Mucosa of stomach (tissue), 1 donor: ENCODE data around the gene SLC1A7.

Source experiments
- H3K27me3 ChIP-seq: one replicate; pipeline ENCODE4 v1.7.0; 2013; ENCODE audit warnings: mild to moderate bottlenecking, low read length; ENCODE audit not compliant: control insufficient read depth, insufficient read depth
- H3K36me3 ChIP-seq: one replicate; pipeline ENCODE4 v1.7.0; 2013; ENCODE audit warnings: low read length; ENCODE audit not compliant: control insufficient read depth, insufficient read depth
- H3K4me1 ChIP-seq: one replicate; pipeline ENCODE4 v1.7.0; 2013; ENCODE audit warnings: mild to moderate bottlenecking, low read length; ENCODE audit not compliant: control insufficient read depth, insufficient read depth
- H3K4me3 ChIP-seq: one replicate; pipeline ENCODE4 v1.7.0; 2013; ENCODE audit warnings: low read length
- H3K9ac ChIP-seq: one replicate; pipeline ENCODE4 v1.7.0; 2013; ENCODE audit warnings: mild to moderate bottlenecking, low read length, moderate library complexity
- H3K9me3 ChIP-seq: one replicate; pipeline ENCODE4 v1.7.0; 2013; ENCODE audit warnings: mild to moderate bottlenecking, low read length, moderate library complexity; ENCODE audit not compliant: control insufficient read depth
- donor health status: Pancreatic carcinoma.

Gene SLC1A7

GRCh38 chr1:53176452-53177208 is 34.2 kb upstream of the SLC1A7 start:
- peaks cover 41% of the 10 kb centered on the region for H3K4me1 ChIP-seq
- H3K9me3 ChIP-seq = no peaks in the 10 kb centered on the region
- no peaks in the 10 kb centered on the region for H3K27me3 ChIP-seq
- no peaks in the 10 kb centered on the region for H3K36me3 ChIP-seq
- no peak overlapping the region for H3K4me3 ChIP-seq
- no peak overlapping the region for H3K9ac ChIP-seq

DNA sequence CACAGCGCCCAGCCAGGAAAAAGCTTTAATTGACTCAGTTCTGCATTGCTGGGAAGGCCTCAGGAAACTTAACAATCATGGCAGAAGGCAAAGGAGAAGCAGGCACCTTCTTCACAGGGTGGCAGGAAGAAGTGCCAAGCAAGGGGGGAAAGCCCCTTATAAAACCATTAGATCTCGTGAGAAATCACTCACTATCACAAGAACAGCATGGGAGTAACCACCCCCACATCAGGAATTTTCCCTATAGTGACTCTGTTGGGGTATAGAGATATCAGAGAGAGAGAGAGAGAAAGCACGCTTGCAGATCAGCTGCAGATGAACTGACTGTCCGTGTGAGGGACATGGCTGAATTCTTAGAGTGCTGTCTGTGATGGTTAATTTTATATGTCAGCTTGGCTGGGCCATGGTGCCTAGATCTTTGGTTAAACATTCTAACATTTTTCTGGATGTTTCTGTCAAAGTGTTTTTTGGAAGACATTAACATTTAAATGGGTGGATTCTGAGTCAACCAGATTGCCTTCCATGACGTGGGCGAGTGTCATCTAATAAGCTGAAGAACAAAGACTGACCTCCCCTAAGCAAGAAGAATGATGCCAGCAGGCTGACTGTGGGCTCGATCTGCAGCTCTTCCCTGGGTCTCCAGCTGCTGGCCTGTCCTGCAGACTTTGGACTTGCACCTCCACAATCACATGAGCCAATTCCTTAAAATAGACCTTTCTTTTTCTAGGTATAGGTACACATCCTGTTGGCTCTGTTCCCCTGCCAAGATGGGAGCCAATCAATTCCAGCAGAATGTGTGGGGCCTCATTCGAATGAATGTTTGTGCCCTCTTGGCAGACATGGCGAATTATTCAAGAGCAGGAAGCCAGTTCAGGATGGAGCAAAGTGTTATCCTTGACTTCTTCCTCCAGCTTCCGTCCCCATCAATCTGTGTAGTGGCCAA is 32.8 kb upstream of the SLC1A7 start:
- Histone ChIP-seq H3K9me3 (no peaks in the 10 kb centered on the region), H3K36me3 (no peaks in the 10 kb centered on the region), H3K9ac (no peak overlapping the region), H3K4me3 (no peak overlapping the region), H3K27me3 (no peaks in the 10 kb centered on the region), H3K4me1 (peaks cover 37% of the 10 kb centered on the region)

GRCh38 chr1:53172426-53173128 is 30.1 kb upstream of the SLC1A7 start:
- Histone ChIP-seq H3K36me3 (no peaks in the 10 kb centered on the region), H3K27me3 (no peaks in the 10 kb centered on the region), H3K4me1 (peaks cover 36% of the 10 kb centered on the region), H3K9ac (no peak overlapping the region), H3K9me3 (no peaks in the 10 kb centered on the region), H3K4me3 (no peak overlapping the region)

GRCh38 chr1:53166912-53167311 is 24.5 kb upstream of the SLC1A7 start:
- Histone ChIP-seq H3K4me3 (no peak overlapping the region), H3K27me3 (no peaks in the 10 kb centered on the region), H3K36me3 (no peaks in the 10 kb centered on the region), H3K9me3 (no peaks in the 10 kb centered on the region), H3K9ac (no peak overlapping the region), H3K4me1 (no peaks in the 10 kb centered on the region)

- H3K4me3 ChIP-seq = no peak overlapping the region
- H3K36me3 ChIP-seq = no peaks in the 10 kb centered on the region
- no peaks in the 10 kb centered on the region for H3K9me3 ChIP-seq
- H3K27me3 ChIP-seq = no peaks in the 10 kb centered on the region
- no peaks in the 10 kb centered on the region for H3K4me1 ChIP-seq
- no peak overlapping the region for H3K9ac ChIP-seq
These were observed 23.9 kb upstream of the SLC1A7 start for GRCh38 chr1:53166366-53166765.

DNA sequence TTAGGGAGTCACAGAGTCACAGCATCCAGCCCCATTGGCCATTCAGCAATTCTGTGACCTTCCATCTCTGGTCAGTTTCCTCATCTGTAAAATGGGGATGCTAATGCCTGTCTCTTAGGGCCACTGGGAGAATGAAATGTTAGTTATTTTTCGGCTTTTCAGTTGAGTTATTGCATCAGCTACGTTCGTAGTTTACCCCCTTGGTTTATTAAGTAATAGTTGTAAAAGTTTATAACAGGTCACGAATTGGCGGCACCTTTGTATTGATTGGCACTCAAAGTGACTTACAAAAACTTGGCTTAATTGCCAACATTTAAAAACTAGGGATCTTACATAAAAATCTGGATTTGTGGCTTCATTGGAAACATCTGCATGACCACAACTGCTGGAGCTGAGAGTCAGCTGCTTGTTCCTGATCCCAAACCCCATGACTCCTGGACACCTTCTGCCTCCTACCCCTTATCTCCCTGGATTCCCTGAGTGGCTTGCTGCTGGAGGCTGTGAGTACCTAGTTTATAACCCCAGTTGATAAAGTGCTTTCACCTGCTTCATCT is 23.0 kb upstream of the SLC1A7 start:
- Histone ChIP-seq H3K9me3 (no peaks in the 10 kb centered on the region), H3K4me3 (no peak overlapping the region), H3K27me3 (no peaks in the 10 kb centered on the region), H3K9ac (no peak overlapping the region), H3K36me3 (no peaks in the 10 kb centered on the region), H3K4me1 (no peaks in the 10 kb centered on the region)

GRCh38 chr1:53163291-53163768 is 20.9 kb upstream of the SLC1A7 start:
- Histone ChIP-seq H3K36me3 (no peaks in the 10 kb centered on the region), H3K9ac (no peak overlapping the region), H3K9me3 (no peaks in the 10 kb centered on the region), H3K4me3 (no peak overlapping the region), H3K27me3 (no peaks in the 10 kb centered on the region), H3K4me1 (no peaks in the 10 kb centered on the region)

DNA sequence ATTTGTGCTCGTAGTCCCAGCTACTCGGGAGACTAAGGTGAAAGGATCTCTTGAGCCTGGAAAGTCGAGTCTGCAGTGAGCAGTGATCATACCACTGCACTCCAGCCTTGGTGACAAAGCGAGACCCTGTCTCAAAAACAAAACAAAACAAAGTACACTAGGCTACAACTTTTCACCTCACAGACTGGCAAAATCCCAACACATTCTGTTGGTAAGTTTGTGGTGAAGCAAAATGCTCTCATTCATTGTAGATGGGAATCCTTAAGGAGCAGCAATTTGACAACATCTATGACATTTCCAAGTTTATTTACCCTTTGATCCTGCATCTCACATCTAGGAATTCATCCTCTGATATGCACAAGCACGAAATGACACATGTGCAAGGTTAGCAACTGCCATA is 20.2 kb upstream of the SLC1A7 start:
- Histone ChIP-seq H3K4me3 (no peak overlapping the region), H3K36me3 (no peaks in the 10 kb centered on the region), H3K9me3 (no peaks in the 10 kb centered on the region), H3K4me1 (no peaks in the 10 kb centered on the region), H3K27me3 (no peaks in the 10 kb centered on the region), H3K9ac (no peak overlapping the region)

DNA sequence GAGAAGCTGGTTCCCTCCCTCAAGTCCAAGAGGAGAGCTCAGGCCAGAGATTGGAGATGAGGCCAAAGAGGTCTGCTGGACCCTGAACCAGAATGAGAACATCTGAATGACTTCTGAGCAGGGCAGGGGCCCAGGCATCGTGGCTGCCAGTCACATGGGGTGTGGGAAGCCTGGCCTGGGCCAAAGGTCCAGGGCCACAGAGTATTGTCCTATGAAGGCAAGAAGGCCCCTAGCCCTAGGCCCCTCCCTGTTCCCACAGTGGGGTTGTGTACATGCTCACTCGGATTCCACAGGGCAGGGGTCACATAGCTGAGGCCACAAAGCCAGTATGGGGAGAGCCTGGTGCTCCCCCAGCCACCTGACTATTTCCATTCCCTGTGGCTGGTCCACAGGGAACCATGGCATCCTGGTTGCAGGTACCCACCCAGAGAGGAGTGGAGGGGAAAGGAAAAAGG is 18.5 kb upstream of the SLC1A7 start:
- H3K4me1 ChIP-seq = no peaks in the 10 kb centered on the region
- H3K9me3 ChIP-seq = no peaks in the 10 kb centered on the region
- H3K4me3 ChIP-seq = no peak overlapping the region
- no peaks in the 10 kb centered on the region for H3K27me3 ChIP-seq
- H3K9ac ChIP-seq = no peak overlapping the region
- H3K36me3 ChIP-seq = no peaks in the 10 kb centered on the region

- H3K9ac ChIP-seq = no peak overlapping the region
- no peaks in the 10 kb centered on the region for H3K9me3 ChIP-seq
- no peaks in the 10 kb centered on the region for H3K4me1 ChIP-seq
- H3K36me3 ChIP-seq = no peaks in the 10 kb centered on the region
- H3K27me3 ChIP-seq = no peaks in the 10 kb centered on the region
- H3K4me3 ChIP-seq = no peak overlapping the region
These were observed 16.5 kb upstream of the SLC1A7 start for GRCh38 chr1:53158900-53159299.

DNA sequence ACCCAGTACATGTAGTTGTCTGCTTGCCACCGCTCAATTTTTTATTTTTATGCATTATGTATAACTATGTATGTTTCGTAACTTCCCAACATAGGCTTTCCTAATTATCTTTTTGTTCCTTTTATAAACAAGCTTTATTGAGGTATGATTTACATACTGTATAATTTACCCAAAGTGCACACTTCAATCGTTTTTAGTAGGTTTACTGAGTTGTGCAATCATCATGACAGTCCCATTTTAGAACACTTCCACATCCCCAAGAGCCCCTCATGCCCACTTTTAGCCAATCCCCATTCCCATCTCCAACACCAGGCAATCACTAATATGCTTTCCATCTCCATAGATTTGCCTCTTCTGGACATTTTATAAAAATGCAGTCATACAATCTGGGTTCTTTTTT is 14.3 kb upstream of the SLC1A7 start:
- Histone ChIP-seq H3K4me3 (no peak overlapping the region), H3K4me1 (no peaks in the 10 kb centered on the region), H3K36me3 (no peaks in the 10 kb centered on the region), H3K9me3 (no peaks in the 10 kb centered on the region), H3K27me3 (no peaks in the 10 kb centered on the region), H3K9ac (no peak overlapping the region)
